HepG2 (cell line): ENCODE results near the gene SKP1. TPM values are rescaled to one million over a fixed set of nuclear protein-coding genes. Genes with fewer than 3 reads are reported as not detected.

Experiments used
- AGO2 ChIP-seq: fragments of 200-400 bp; formaldehyde crosslinking; optimal IDR thresholded peaks from 2 replicates; pipeline ENCODE3; 2017; ENCODE audit warnings: mild to moderate bottlenecking, low read depth, low read length, moderate library complexity
- CBFB ChIP-seq: sonication (generic); formaldehyde crosslinking; IDR thresholded peaks from 2 replicates; pipeline ENCODE4 v1.4.0; 2020; ENCODE audit warnings: missing genetic modification reagents
- CHCHD3 ChIP-seq: sonication (generic); formaldehyde crosslinking; IDR thresholded peaks from 2 replicates; pipeline ENCODE4 v1.8.0; 2022; ENCODE audit warnings: mild to moderate bottlenecking, missing genetic modification reagents, moderate library complexity
- DNMT3B ChIP-seq: conservative IDR thresholded peaks from 2 replicates; pipeline ENCODE4 v1.6.1; 2016; ENCODE audit warnings: missing biosample characterization, control low read depth
- FOXJ3 ChIP-seq: sonication (generic); formaldehyde crosslinking; IDR thresholded peaks from 2 replicates; pipeline ENCODE4 v1.4.0; 2020; ENCODE audit warnings: missing genetic modification reagents, mild to moderate bottlenecking, borderline replicate concordance
- FOXO1 ChIP-seq: sonication (generic); formaldehyde crosslinking; IDR thresholded peaks from 2 replicates; pipeline ENCODE4 v1.4.0; 2020; ENCODE audit warnings: missing genetic modification reagents
- GABPA ChIP-seq, 2 experiments: IDR thresholded peaks; 2 replicates each; pipeline ENCODE4 v1.6.1; 2011 to 2016; ENCODE audit warnings: low read depth in 2 of 2, low read length in 1 of 2, missing biosample characterization in 1 of 2, missing genetic modification characterization in 1 of 2
- HNF4A ChIP-seq: sonication (generic); formaldehyde crosslinking; IDR thresholded peaks from 2 replicates; pipeline ENCODE4 v1.4.0; 2020; ENCODE audit warnings: missing genetic modification reagents
- HNRNPLL ChIP-seq: fragments of 200-400 bp; formaldehyde crosslinking; IDR thresholded peaks from 2 replicates; pipeline ENCODE4 v1.6.1; 2017; ENCODE audit warnings: mild to moderate bottlenecking, low read depth, low read length; ENCODE audit not compliant: poor library complexity, severe bottlenecking
- JDP2 ChIP-seq: sonication (generic); formaldehyde crosslinking; IDR thresholded peaks from 2 replicates; pipeline ENCODE4 v1.8.1; 2022; ENCODE audit warnings: missing genetic modification reagents, borderline replicate concordance
- KLF16 ChIP-seq, 2 experiments: sonication (generic) in 1 of 2; formaldehyde crosslinking in 1 of 2; IDR thresholded peaks; 2 replicates each; pipeline versions ENCODE4 v1.6.1 to v1.8.0; 2016 to 2023; ENCODE audit warnings: missing genetic modification reagents in 2 of 2, missing compliant biosample characterization in 1 of 2
- KLF6 ChIP-seq: IDR thresholded peaks from 2 replicates; pipeline ENCODE4 v1.8.0; 2016; ENCODE audit warnings: missing biosample characterization, missing genetic modification reagents
- MED1 ChIP-seq: sonication (generic); formaldehyde crosslinking; IDR thresholded peaks from 2 replicates; pipeline ENCODE4 v1.4.0; 2020; ENCODE audit warnings: missing genetic modification reagents
- NCOA2 ChIP-seq: sonication (generic); formaldehyde crosslinking; IDR thresholded peaks from 2 replicates; pipeline ENCODE4 v1.8.0; 2022; ENCODE audit warnings: inconsistent platforms
- NFKB2 ChIP-seq: sonication (generic); formaldehyde crosslinking; IDR thresholded peaks from 2 replicates; pipeline ENCODE4 v1.4.0; 2020; ENCODE audit warnings: missing genetic modification reagents, borderline replicate concordance
- RXRB ChIP-seq: IDR thresholded peaks from 2 replicates; pipeline ENCODE4 v1.6.1; 2016; ENCODE audit warnings: borderline replicate concordance, missing genetic modification reagents, missing compliant biosample characterization
- SMAD9 ChIP-seq: sonication (generic); formaldehyde crosslinking; IDR thresholded peaks from 2 replicates; pipeline ENCODE4 v1.5.1; 2020; ENCODE audit warnings: mild to moderate bottlenecking, missing genetic modification reagents
- SRSF9 ChIP-seq: fragments of 200-400 bp; formaldehyde crosslinking; IDR thresholded peaks from 2 replicates; pipeline ENCODE4 v1.6.1; 2018; ENCODE audit warnings: borderline replicate concordance, mild to moderate bottlenecking, low read depth, low read length; ENCODE audit not compliant: insufficient read depth, poor library complexity, severe bottlenecking
- STAG1 ChIP-seq: sonication (generic); formaldehyde crosslinking; IDR thresholded peaks from 2 replicates; pipeline ENCODE4 v1.4.0; 2020; ENCODE audit warnings: missing genetic modification reagents
- XRCC5 ChIP-seq: fragments of 200-400 bp; formaldehyde crosslinking; optimal IDR thresholded peaks from 2 replicates; pipeline ENCODE3; 2017; ENCODE audit warnings: mild to moderate bottlenecking, low read length
- ZC3H4 ChIP-seq: sonication (generic); formaldehyde crosslinking; IDR thresholded peaks from 2 replicates; pipeline ENCODE4 v1.4.0; 2020; ENCODE audit warnings: missing genetic modification reagents, borderline replicate concordance
- ZNF234 ChIP-seq: sonication (generic); formaldehyde crosslinking; conservative IDR thresholded peaks from 2 replicates; pipeline ENCODE4 v1.5.1; 2020; ENCODE audit warnings: mild to moderate bottlenecking, missing genetic modification reagents
- ZNF292 ChIP-seq: sonication (generic); formaldehyde crosslinking; IDR thresholded peaks from 2 replicates; pipeline ENCODE4 v1.8.1; 2022; ENCODE audit warnings: mild to moderate bottlenecking, low read depth, missing genetic modification reagents, borderline replicate concordance
- ZNF850 ChIP-seq: sonication (generic); formaldehyde crosslinking; conservative IDR thresholded peaks from 2 replicates; pipeline ENCODE4 v1.9.0; 2021; ENCODE audit warnings: mild to moderate bottlenecking, missing genetic modification reagents
- polyA plus RNA-seq, 8 experiments: library from polyadenylated mRNA; depleted of rRNA in 3 of 8; stranded (reverse) in 7 of 8; unstranded in 1 of 8; fragments of >200 nt; fragmentation: Illumina TruSeq in 4 of 8; extraction: Trizol in 4 of 8; gene quantifications; 2 replicates each; pipeline versions ENCODE4 v1.2.1 to v1.2.3, GENCODE V29; 2011 to 2016; ENCODE audit warnings: low read depth in 4 of 8, missing spikeins in 1 of 8, mixed read lengths in 1 of 8; ENCODE audit not compliant: insufficient read depth in 1 of 8
- total RNA-seq, 5 experiments: library from RNA; depleted of rRNA; stranded (reverse); fragments of >200 nt; fragmentation: Illumina TruSeq; extraction: Trizol; gene quantifications; 2 replicates each; pipeline ENCODE4 v1.2.3, GENCODE V29; 2016; ENCODE audit warnings: low read depth in 1 of 5
- TF ChIP-seq, protein P1 (sequence below): sonication (generic); formaldehyde crosslinking; IDR thresholded peaks from 2 replicates; pipeline ENCODE4 v1.5.1; 2020; ENCODE audit warnings: mild to moderate bottlenecking, missing genetic modification reagents, moderate library complexity
- TF ChIP-seq, protein P2 (sequence below): sonication (generic); formaldehyde crosslinking; IDR thresholded peaks from 2 replicates; pipeline ENCODE4 v1.4.0; 2020; ENCODE audit warnings: missing genetic modification reagents, borderline replicate concordance

Gene SKP1
- total and polyA plus RNA-seq, 2 of the 13 experiments (the other 11 are each of a cell fraction or from before 2014, with no cell fraction given), result 134 to 340 TPM

DNA sequence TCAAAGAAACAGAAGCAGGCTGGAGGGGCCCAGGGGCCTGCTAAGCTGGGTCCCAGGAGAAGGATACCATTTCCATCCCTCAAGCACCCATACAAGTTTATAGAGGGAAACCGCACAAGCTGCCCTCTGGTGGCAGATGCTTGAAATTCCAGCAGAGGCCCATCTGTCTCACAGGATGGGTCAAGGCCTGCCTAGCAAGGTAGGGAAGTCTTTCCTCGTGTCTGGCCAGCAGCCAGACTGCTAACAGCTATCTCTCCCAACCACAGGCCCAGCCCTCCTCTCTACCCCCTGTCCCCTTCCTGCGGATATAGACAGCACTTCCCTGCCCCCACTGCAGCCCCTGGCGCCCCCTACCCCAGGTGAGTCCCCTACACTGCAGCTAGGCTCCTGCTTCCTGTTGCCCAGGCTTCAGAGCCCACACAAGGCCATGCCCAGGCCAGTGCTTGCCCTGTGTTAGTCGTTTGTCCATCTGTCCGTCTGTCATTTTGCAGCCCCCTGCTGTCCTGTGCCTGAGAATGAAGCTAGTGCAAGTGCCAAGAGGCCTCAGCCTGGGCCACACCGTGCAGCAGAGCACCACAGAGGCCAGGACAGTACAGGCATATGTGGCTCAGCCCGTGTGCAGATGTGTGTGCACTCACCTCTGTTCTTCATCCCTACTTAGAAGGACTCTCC is 36.1 kb downstream of the SKP1 start (continued):
- no peak for TF ChIP-seq ZNF234
- TF ChIP-seq HNF4A, result no peak
- 0 out of 2 replicates have a peak, but pooled peaks have one; percentile 9 for TF ChIP-seq ZNF292
- TF ChIP-seq JDP2 (CRISPR knock-in tag), result no peak
- peak; percentile 60 for TF ChIP-seq XRCC5
- TF ChIP-seq HNRNPLL, result no peak
- no peak for TF ChIP-seq GABPA (IDR thresholded peaks at IDR 0.05; ENCODE audit: low read depth, low read length)
- no peak for TF ChIP-seq GABPA (CRISPR knock-in tag; IDR thresholded peaks at IDR 0.05; ENCODE audit: low read depth)
- TF ChIP-seq CHCHD3 (CRISPR knock-in tag), result no peak
- no peak for TF ChIP-seq DNMT3B (CRISPR knock-in tag)
- no peak for TF ChIP-seq SMAD9
- TF ChIP-seq AGO2, result peak; percentile 58
- 0 out of 4 replicates have a peak, but pooled peaks of 1 of the 2 experiments have one; percentile 16 for TF ChIP-seq KLF16 (CRISPR knock-in tag; IDR thresholded peaks at IDR 0.05)
- 0 out of 2 replicates have a peak, but pooled peaks have one; percentile 23 for TF ChIP-seq MED1
- no peak for TF ChIP-seq NCOA2 (CRISPR knock-in tag)
- TF ChIP-seq, protein P1, sequence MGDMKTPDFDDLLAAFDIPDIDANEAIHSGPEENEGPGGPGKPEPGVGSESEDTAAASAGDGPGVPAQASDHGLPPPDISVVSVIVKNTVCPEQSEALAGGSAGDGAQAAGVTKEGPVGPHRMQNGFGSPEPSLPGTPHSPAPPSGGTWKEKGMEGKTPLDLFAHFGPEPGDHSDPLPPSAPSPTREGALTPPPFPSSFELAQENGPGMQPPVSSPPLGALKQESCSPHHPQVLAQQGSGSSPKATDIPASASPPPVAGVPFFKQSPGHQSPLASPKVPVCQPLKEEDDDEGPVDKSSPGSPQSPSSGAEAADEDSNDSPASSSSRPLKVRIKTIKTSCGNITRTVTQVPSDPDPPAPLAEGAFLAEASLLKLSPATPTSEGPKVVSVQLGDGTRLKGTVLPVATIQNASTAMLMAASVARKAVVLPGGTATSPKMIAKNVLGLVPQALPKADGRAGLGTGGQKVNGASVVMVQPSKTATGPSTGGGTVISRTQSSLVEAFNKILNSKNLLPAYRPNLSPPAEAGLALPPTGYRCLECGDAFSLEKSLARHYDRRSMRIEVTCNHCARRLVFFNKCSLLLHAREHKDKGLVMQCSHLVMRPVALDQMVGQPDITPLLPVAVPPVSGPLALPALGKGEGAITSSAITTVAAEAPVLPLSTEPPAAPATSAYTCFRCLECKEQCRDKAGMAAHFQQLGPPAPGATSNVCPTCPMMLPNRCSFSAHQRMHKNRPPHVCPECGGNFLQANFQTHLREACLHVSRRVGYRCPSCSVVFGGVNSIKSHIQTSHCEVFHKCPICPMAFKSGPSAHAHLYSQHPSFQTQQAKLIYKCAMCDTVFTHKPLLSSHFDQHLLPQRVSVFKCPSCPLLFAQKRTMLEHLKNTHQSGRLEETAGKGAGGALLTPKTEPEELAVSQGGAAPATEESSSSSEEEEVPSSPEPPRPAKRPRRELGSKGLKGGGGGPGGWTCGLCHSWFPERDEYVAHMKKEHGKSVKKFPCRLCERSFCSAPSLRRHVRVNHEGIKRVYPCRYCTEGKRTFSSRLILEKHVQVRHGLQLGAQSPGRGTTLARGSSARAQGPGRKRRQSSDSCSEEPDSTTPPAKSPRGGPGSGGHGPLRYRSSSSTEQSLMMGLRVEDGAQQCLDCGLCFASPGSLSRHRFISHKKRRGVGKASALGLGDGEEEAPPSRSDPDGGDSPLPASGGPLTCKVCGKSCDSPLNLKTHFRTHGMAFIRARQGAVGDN (CRISPR knock-in tag), result peak; percentile 48
- peak; percentile 75 for TF ChIP-seq STAG1 (CRISPR knock-in tag)
- no peak for TF ChIP-seq SRSF9
- peak; percentile 52; the same call in 1 of the 2 replicates for TF ChIP-seq CBFB (CRISPR knock-in tag)
- 0 out of 2 replicates have a peak, but pooled peaks have one; percentile 32 for TF ChIP-seq RXRB (CRISPR knock-in tag)
- TF ChIP-seq ZNF850, result no peak
- TF ChIP-seq, protein P2, sequence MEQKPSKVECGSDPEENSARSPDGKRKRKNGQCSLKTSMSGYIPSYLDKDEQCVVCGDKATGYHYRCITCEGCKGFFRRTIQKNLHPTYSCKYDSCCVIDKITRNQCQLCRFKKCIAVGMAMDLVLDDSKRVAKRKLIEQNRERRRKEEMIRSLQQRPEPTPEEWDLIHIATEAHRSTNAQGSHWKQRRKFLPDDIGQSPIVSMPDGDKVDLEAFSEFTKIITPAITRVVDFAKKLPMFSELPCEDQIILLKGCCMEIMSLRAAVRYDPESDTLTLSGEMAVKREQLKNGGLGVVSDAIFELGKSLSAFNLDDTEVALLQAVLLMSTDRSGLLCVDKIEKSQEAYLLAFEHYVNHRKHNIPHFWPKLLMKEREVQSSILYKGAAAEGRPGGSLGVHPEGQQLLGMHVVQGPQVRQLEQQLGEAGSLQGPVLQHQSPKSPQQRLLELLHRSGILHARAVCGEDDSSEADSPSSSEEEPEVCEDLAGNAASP (CRISPR knock-in tag), result peak; percentile 53; the same call in 1 of the 2 replicates
- TF ChIP-seq NFKB2 (CRISPR knock-in tag), result no peak
- no peak for TF ChIP-seq ZC3H4
- TF ChIP-seq KLF6 (CRISPR knock-in tag), result no peak
- no peak for TF ChIP-seq FOXJ3 (CRISPR knock-in tag)
- no peak for TF ChIP-seq FOXO1 (CRISPR knock-in tag)
